OCI-LY7 (cell line): ENCODE measurements around the gene MFSD8. TPM values are rescaled to one million over a fixed set of nuclear protein-coding genes. Genes with fewer than 3 reads are reported as not detected.

Source experiments
- BruUV-seq: library from RNA; stranded (reverse); fragments of 400-500 nt; replicated peaks from 2 replicates; lab custom pipeline; 2021; lab: Mats Ljungman, UMichigan
- CTCF ChIA-PET: fragments of 300-600 bp; sonication (Branson Sonifier 250); formaldehyde crosslinking; loops from one replicate; lab custom pipeline; 2022; ENCODE audit warnings: antibody characterized with exemption; ENCODE audit not compliant: unreplicated experiment; lab: Charles Lee
- POLR2A ChIA-PET: fragments of 300-600 bp; sonication (Branson Sonifier 250); formaldehyde crosslinking; loops from one replicate; lab custom pipeline; 2022; ENCODE audit warnings: antibody characterized with exemption; lab: Charles Lee
- DNase-seq: peaks from one replicate; pipeline ENCODE4 v3.0.0-alpha.2; 2015; ENCODE audit warnings: low spot score
- H2AFZ ChIP-seq: fragments of 200-600 bp; sonication (generic), shearing (Covaris generic); 2 replicates; pipeline ENCODE4 v1.6.1; 2014; ENCODE audit warnings: mild to moderate bottlenecking, antibody characterized with exemption, low read length, moderate library complexity
- H3K27ac ChIP-seq: fragments of 200-600 bp; sonication (generic); 2 replicates; pipeline ENCODE4 v1.5.1; 2014; ENCODE audit warnings: mixed run types, low read depth, mild to moderate bottlenecking, moderate library complexity, low read length, inconsistent platforms; ENCODE audit not compliant: poor library complexity, severe bottlenecking
- H3K36me3 ChIP-seq: fragments of 200-600 bp; sonication (generic); 2 replicates; pipeline ENCODE4 v1.6.1; 2014; ENCODE audit warnings: mild to moderate bottlenecking, antibody characterized with exemption, low read length, moderate library complexity, mixed read lengths; ENCODE audit not compliant: insufficient read depth
- H3K4me1 ChIP-seq: fragments of 200-600 bp; sonication (generic); 2 replicates; pipeline ENCODE4 v1.5.1; 2014; ENCODE audit warnings: mild to moderate bottlenecking, low read length; ENCODE audit not compliant: insufficient read depth, poor library complexity, severe bottlenecking
- H3K4me2 ChIP-seq: fragments of 200-600 bp; sonication (generic); 2 replicates; pipeline ENCODE4 v1.6.1; 2014; ENCODE audit warnings: mild to moderate bottlenecking, low read length
- H3K4me3 ChIP-seq: fragments of 200-600 bp; sonication (generic); 2 replicates; pipeline ENCODE4 v1.5.1; 2014; ENCODE audit warnings: mild to moderate bottlenecking, low read depth, low read length; ENCODE audit not compliant: poor library complexity, severe bottlenecking
- H3K79me2 ChIP-seq: fragments of 200-600 bp; sonication (generic); 2 replicates; pipeline ENCODE4 v1.6.1; 2016; ENCODE audit warnings: low read depth, mild to moderate bottlenecking, low read length, moderate library complexity, mixed read lengths; ENCODE audit not compliant: insufficient read depth
- H3K9me2 ChIP-seq: fragments of 200-600 bp; sonication (generic); 2 replicates; pipeline ENCODE4 v1.6.1; 2016; ENCODE audit warnings: mild to moderate bottlenecking, low read length, mixed read lengths; ENCODE audit not compliant: insufficient read depth
- H3K9me3 ChIP-seq: fragments of 200-600 bp; sonication (generic); 2 replicates; pipeline ENCODE4 v1.6.1; 2014; ENCODE audit warnings: mild to moderate bottlenecking, mixed run types, low read length, mixed read lengths
- H4K20me1 ChIP-seq: fragments of 200-600 bp; sonication (generic); 2 replicates; pipeline ENCODE4 v1.6.1; 2014; ENCODE audit warnings: mild to moderate bottlenecking, antibody characterized with exemption, low read length, moderate library complexity, mixed read lengths; ENCODE audit not compliant: insufficient read depth
- EZH2phosphoT487 ChIP-seq: fragments of 200-600 bp; sonication (generic); IDR thresholded peaks from 2 replicates; pipeline ENCODE4 v1.6.1; 2018; ENCODE audit warnings: low read depth, borderline replicate concordance, mild to moderate bottlenecking, mixed run types, antibody characterized with exemption, low read length, moderate library complexity, mixed read lengths
- intact Hi-C: fragments of 100-400 bp; cut with micrococcal nuclease; formaldehyde crosslinking; loops from one replicate; pipeline ENCODE4 v1.10.0; 2022; ENCODE audit not compliant: unreplicated experiment
- small RNA-seq: library from RNA; depleted of rRNA; stranded (forward); fragments of <200 nt; gene quantifications from one replicate; pipeline ENCODE3, GENCODE V24; 2014
- total RNA-seq, 2 experiments: library from RNA; depleted of rRNA in 1 of 2; stranded (reverse); fragments of >200 nt in 1 of 2; shearing (Covaris generic) in 1 of 2; gene quantifications; 2 replicates each; pipeline ENCODE4 v1.2.3, GENCODE V29; 2014 to 2022
- TF ChIP-seq, protein P1 (sequence below): fragments of 200-600 bp; sonication (generic); conservative IDR thresholded peaks from 2 replicates; pipeline ENCODE4 v1.5.1; 2014; ENCODE audit warnings: mild to moderate bottlenecking, antibody characterized with exemption, low read length, moderate library complexity, mixed read lengths

Gene MFSD8
- total RNA-seq, 2 experiments from 2014 or later = 15.9 to 19.8 TPM

DNA sequence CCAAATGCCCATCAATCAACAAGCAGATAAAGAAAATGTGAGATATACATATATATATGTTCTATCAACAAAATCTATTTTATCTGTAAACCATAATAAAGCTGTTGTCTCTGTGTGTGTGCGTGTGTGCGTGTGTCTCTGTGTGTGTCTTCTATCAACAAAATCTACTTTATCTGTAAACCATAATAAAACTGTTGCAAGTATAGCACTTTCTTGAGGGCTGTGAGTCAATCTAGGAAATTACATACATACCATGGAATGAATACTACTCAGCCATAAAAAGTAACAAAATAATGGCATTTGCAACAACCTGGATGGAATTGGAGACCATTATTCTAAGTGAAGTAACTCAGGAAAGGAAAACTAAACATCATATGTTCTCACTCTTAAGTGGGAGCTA, 96.8 kb downstream of the MFSD8 start:
- H3K9me2 ChIP-seq = no peaks in the 10 kb centered on the region
- no peak overlapping the region for H3K27ac ChIP-seq
- no peaks in the 10 kb centered on the region for H3K79me2 ChIP-seq
- TF ChIP-seq, protein P1, sequence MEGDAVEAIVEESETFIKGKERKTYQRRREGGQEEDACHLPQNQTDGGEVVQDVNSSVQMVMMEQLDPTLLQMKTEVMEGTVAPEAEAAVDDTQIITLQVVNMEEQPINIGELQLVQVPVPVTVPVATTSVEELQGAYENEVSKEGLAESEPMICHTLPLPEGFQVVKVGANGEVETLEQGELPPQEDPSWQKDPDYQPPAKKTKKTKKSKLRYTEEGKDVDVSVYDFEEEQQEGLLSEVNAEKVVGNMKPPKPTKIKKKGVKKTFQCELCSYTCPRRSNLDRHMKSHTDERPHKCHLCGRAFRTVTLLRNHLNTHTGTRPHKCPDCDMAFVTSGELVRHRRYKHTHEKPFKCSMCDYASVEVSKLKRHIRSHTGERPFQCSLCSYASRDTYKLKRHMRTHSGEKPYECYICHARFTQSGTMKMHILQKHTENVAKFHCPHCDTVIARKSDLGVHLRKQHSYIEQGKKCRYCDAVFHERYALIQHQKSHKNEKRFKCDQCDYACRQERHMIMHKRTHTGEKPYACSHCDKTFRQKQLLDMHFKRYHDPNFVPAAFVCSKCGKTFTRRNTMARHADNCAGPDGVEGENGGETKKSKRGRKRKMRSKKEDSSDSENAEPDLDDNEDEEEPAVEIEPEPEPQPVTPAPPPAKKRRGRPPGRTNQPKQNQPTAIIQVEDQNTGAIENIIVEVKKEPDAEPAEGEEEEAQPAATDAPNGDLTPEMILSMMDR = no peak
- no peak for TF ChIP-seq EZH2phosphoT487
- POLR2A ChIA-PET = interaction anchor here (1.2 to 2.1 kb wide), 2 partner anchors 9 to 13 kb away, joined by 4 to 7 read pairs; partner anchors contain the start of gene PLK4
- CTCF ChIA-PET = no interaction called here
- no peaks in the 10 kb centered on the region for H3K9me3 ChIP-seq
- intact Hi-C loops = no loop called here
- no peak overlapping the region for H3K4me3 ChIP-seq
- H3K4me2 ChIP-seq = no peak overlapping the region
- no peaks in the 10 kb centered on the region for H4K20me1 ChIP-seq
- BruUV-seq = no TSS peak
- no peaks in the 10 kb centered on the region for H3K36me3 ChIP-seq
- no peak overlapping the region for H2AFZ ChIP-seq
- DNase-seq = no peak
- H3K4me1 ChIP-seq = no peaks in the 10 kb centered on the region

Small RNA genes lying within 50 kb of the gene (small RNA-seq; reads per million reads assigned to genes)
- gene RNU6-583P = not detected

Other genes starting within 250 kb of the MFSD8 start
- gene SLC25A31, start 234.8 kb downstream of the MFSD8 start, total RNA-seq (2014; rRNA removed; shearing (Covaris generic)) = not detected in 2 replicates
- not detected in 2 replicates for gene SLC25A31, start 234.8 kb downstream of the MFSD8 start, total RNA-seq (2022)
- gene HSPA4L, start 182.9 kb downstream of the MFSD8 start, total RNA-seq (2014; rRNA removed; shearing (Covaris generic)) = not detected in 2 replicates
- gene HSPA4L, start 182.9 kb downstream of the MFSD8 start, total RNA-seq (2022) = not detected in 2 replicates
- 74.1 and 79.3 TPM in 2 replicates for gene PLK4, start 84.3 kb downstream of the MFSD8 start, total RNA-seq (2014; rRNA removed; shearing (Covaris generic))
- gene PLK4, start 84.3 kb downstream of the MFSD8 start, total RNA-seq (2022) = 68.3 and 91.0 TPM in 2 replicates
- 8.6 and 10.4 TPM in 2 replicates for gene ABHD18, start 233 bp upstream of the MFSD8 start, total RNA-seq (2014; rRNA removed; shearing (Covaris generic))
- gene ABHD18, start 233 bp upstream of the MFSD8 start, total RNA-seq (2022) = 12.7 and 14.3 TPM in 2 replicates
- gene LARP1B, start 96.1 kb upstream of the MFSD8 start, total RNA-seq (2014; rRNA removed; shearing (Covaris generic)) = 16.5 and 22.1 TPM in 2 replicates
- 21.0 and 25.0 TPM in 2 replicates for gene LARP1B, start 96.1 kb upstream of the MFSD8 start, total RNA-seq (2022)